K562 (cell line): Measurements from ENCODE around the gene TRPC4. TPM values are rescaled to one million over a fixed set of nuclear protein-coding genes. Genes with fewer than 3 reads are reported as not detected.

Experiments used
- ATAC-seq: fragments of 200-7000 bp; cut with Tn5 transposase; 3 replicates; pipeline ENCODE4 v1.9.1; 2020; ENCODE audit warnings: moderate library complexity
- BruUV-seq: library from RNA; stranded (reverse); fragments of 400-500 nt; replicated peaks from 2 replicates; lab custom pipeline; 2021; lab: Mats Ljungman, UMichigan
- CTCF ChIA-PET: fragments of 300-600 bp; formaldehyde crosslinking; extraction: SDS; loops from one replicate; lab custom pipeline; 2021; ENCODE audit warnings: low intra/inter-chr PET ratio; lab: Yijun Ruan, JAX
- POLR2A ChIA-PET: fragments of 300-600, 350-650 bp; sonication (Branson Sonifier 250); formaldehyde crosslinking; extraction: SDS; loops from one replicate; lab custom pipeline; 2021; ENCODE audit warnings: antibody characterized with exemption, inconsistent platforms; lab: Yijun Ruan, JAX
- DNase-seq, 4 experiments: peaks; one replicate each; pipeline versions ENCODE4 v3.0.0 to v3.0.0-alpha.2; 2011 to 2018; ENCODE audit warnings: low spot score in 3 of 4, mixed read lengths in 3 of 4; ENCODE audit errors: extremely low read depth in 1 of 4
- FAIRE-seq: peaks from 2 replicates; lab custom pipeline; 2011; peaks lifted over from hg19 to GRCh38; lab: Jason Lieb, UNC
- H2AFZ ChIP-seq: 2 replicates; pipeline ENCODE4 v1.6.0; 2011; ENCODE audit warnings: low read depth, low read length, control low read depth, inconsistent platforms
- H3K27ac ChIP-seq: fragments of 200-600 bp; 3 replicates; pipeline ENCODE4 v1.8.0; 2011; ENCODE audit warnings: low read depth, mild to moderate bottlenecking, control low read depth, inconsistent platforms, low read length, moderate library complexity, mixed read lengths; ENCODE audit errors: extremely low read depth
- H3K27me3 ChIP-seq, 2 experiments: fragments of 300-600 bp in 1 of 2; 2 replicates in 1 of 2; 3 replicates in 1 of 2; pipeline versions ENCODE4 v1.6.0 to v1.8.0; 2011; ENCODE audit warnings: inconsistent platforms in 2 of 2, low read length in 2 of 2, mild to moderate bottlenecking in 1 of 2, mixed read lengths in 1 of 2, moderate library complexity in 1 of 2; ENCODE audit not compliant: control insufficient read depth in 2 of 2, insufficient read depth in 2 of 2
- H3K36me3 ChIP-seq: fragments of 300-600 bp; 3 replicates; pipeline ENCODE4 v1.8.0; 2011; ENCODE audit warnings: mild to moderate bottlenecking, low read length, inconsistent platforms; ENCODE audit not compliant: control insufficient read depth, insufficient read depth
- H3K4me1 ChIP-seq, 2 experiments: fragments of 200-600 bp in 1 of 2; replicated peaks in 1 of 2; 2 replicates in 1 of 2; 3 replicates in 1 of 2; pipeline versions ENCODE4 v1.5.1 to v1.8.0; 2011; ENCODE audit warnings: inconsistent platforms in 2 of 2, low read length in 2 of 2, mild to moderate bottlenecking in 1 of 2, mixed read lengths in 1 of 2, moderate library complexity in 1 of 2; ENCODE audit not compliant: control insufficient read depth in 2 of 2, insufficient read depth in 2 of 2
- H3K4me2 ChIP-seq: 2 replicates; pipeline ENCODE4 v1.6.1; 2011; ENCODE audit warnings: low read length, control low read depth, inconsistent platforms, mixed read lengths; ENCODE audit not compliant: insufficient read depth
- H3K4me3 ChIP-seq: fragments of 200-600 bp; sonication (generic), shearing (Covaris generic); 2 replicates; pipeline ENCODE4 v1.5.1; 2016; ENCODE audit warnings: control low read depth, inconsistent platforms
- H3K79me2 ChIP-seq: fragments of 200-600 bp; 3 replicates; pipeline ENCODE4 v1.8.0; 2011; ENCODE audit warnings: low read length, inconsistent platforms; ENCODE audit not compliant: control insufficient read depth, insufficient read depth
- H3K9ac ChIP-seq, 2 experiments: 2 replicates each; pipeline versions ENCODE4 v1.6.0 to v1.6.1; 2011; ENCODE audit warnings: low read depth in 2 of 2, low read length in 2 of 2, control low read depth in 1 of 2, inconsistent platforms in 1 of 2, mild to moderate bottlenecking in 1 of 2, mixed read lengths in 1 of 2; ENCODE audit not compliant: insufficient read depth in 1 of 2
- H3K9me1 ChIP-seq: one replicate; pipeline ENCODE4 v1.6.0; 2011; ENCODE audit warnings: inconsistent platforms, mild to moderate bottlenecking, low read length, moderate library complexity; ENCODE audit not compliant: control insufficient read depth, insufficient read depth
- H3K9me3 ChIP-seq: replicated peaks from 2 replicates; pipeline ENCODE4 v1.5.1; 2011; ENCODE audit warnings: low read depth, low read length, inconsistent platforms; ENCODE audit not compliant: control insufficient read depth, insufficient read depth
- H4K20me1 ChIP-seq: replicated peaks from 2 replicates; pipeline ENCODE4 v1.6.1; 2011; ENCODE audit warnings: low read length, inconsistent platforms, mixed read lengths; ENCODE audit not compliant: control insufficient read depth, insufficient read depth
- ZSCAN29 ChIP-seq: fragments of 450-650 bp; IDR thresholded peaks from 2 replicates; pipeline ENCODE4 v1.6.1; 2017
- ZSCAN32 ChIP-seq: fragments of 450-650 bp; formaldehyde crosslinking; IDR thresholded peaks from 2 replicates; pipeline ENCODE4 v1.4.0; 2020; ENCODE audit warnings: mild to moderate bottlenecking, moderate library complexity
- WGBS: fragments of 100-300 bp; shearing (Covaris generic); methylation state at CpG from one replicate; pipeline ENCODE4 v1.1.6; 2016; ENCODE audit warnings: low coverage, mixed read lengths; ENCODE audit not compliant: insufficient coverage; ENCODE audit errors: missing lambda C conversion rate; 5-methylcytosine and 5-hydroxymethylcytosine counted together
- in situ Hi-C: fragments of 300-500 bp; cut with MboI; formaldehyde crosslinking; loops from 4 replicates; pipeline ENCODE4 v1.15.0; 2018; ENCODE audit warnings: inconsistent platforms, mixed read lengths
- intact Hi-C: fragments of 100-400 bp; cut with micrococcal nuclease; formaldehyde crosslinking; loops from 2 replicates; pipeline ENCODE4 v1.14.2; 2022
- polyA plus RNA-seq, 8 experiments: library from polyadenylated mRNA; depleted of rRNA in 4 of 8; stranded (reverse) in 5 of 8; unstranded in 3 of 8; fragments of >200 nt; fragmentation: Nextera tagmentation in 2 of 8; fragmentation: Illumina TruSeq in 1 of 8; extraction: Ambion mirVana in 2 of 8; extraction: Trizol in 1 of 8; gene quantifications; 2 replicates each; pipeline versions ENCODE4 v1.2.1 to v1.2.3, GENCODE V29; 2011 to 2014; ENCODE audit warnings: inconsistent platforms in 1 of 8, missing spikeins in 1 of 8
- total RNA-seq, 7 experiments: library from RNA; depleted of rRNA in 6 of 7; stranded (reverse); fragments of >200 nt in 6 of 7; fragmentation: Illumina TruSeq in 2 of 7; extraction: Trizol in 2 of 7; gene quantifications; 2 replicates each; pipeline versions ENCODE4 v1.2.1 to v1.2.3, GENCODE V29; 2011 to 2021; ENCODE audit warnings: low replicate concordance in 1 of 7
- TF ChIP-seq, protein P1 (sequence below): fragments of 450-650 bp; IDR thresholded peaks from one replicate; pipeline ENCODE4 v1.6.1; 2018; ENCODE audit warnings: mild to moderate bottlenecking, moderate library complexity; ENCODE audit not compliant: partially characterized antibody

Gene TRPC4
- total and polyA plus RNA-seq, 9 of the 15 experiments (the other 6 are each of a cell fraction or from before 2014, with no cell fraction given): 0.03 to 0.04 TPM; not detected in 7

- CTCF ChIA-PET: no interaction called here
- WGBS: 36% methylated on average over 3 of the region's 3 CpGs
- no peak for FAIRE-seq
These were observed 48.6 kb upstream of the TRPC4 start for GRCh38 chr13:37918116-37918714.

More at GRCh38 chr13:37918116-37918714, 48.6 kb upstream of the TRPC4 start:
- ATAC-seq (no peak), DNase-seq (no peak)
- H4K20me1 ChIP-seq: no peaks in the 10 kb centered on the region
- in situ Hi-C loops: no loop called here
- H2AFZ ChIP-seq: 0 out of 2 replicates have a peak overlapping the region, but pooled peaks have one; percentile 5
- no peak overlapping the region for H3K4me3 ChIP-seq
- no peak overlapping the region for H3K4me2 ChIP-seq
- intact Hi-C loops: no loop called here
- no peaks in the 10 kb centered on the region for H3K9me3 ChIP-seq
- POLR2A ChIA-PET: interaction anchor here (0.9 kb wide), 1 partner anchor 11 kb away, joined by 5 read pairs; no protein-coding TSS in a partner anchor
- BruUV-seq: no TSS peak
- TF ChIP-seq ZSCAN29 (peak; percentile 74), ZSCAN32 (no peak)
- TF ChIP-seq, protein P1, sequence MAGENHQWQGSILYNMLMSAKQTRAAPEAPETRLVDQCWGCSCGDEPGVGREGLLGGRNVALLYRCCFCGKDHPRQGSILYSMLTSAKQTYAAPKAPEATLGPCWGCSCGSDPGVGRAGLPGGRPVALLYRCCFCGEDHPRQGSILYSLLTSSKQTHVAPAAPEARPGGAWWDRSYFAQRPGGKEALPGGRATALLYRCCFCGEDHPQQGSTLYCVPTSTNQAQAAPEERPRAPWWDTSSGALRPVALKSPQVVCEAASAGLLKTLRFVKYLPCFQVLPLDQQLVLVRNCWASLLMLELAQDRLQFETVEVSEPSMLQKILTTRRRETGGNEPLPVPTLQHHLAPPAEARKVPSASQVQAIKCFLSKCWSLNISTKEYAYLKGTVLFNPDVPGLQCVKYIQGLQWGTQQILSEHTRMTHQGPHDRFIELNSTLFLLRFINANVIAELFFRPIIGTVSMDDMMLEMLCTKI: no peak
- H3K9me1 ChIP-seq: no peaks in the 10 kb centered on the region
- no peaks in the 10 kb centered on the region for H3K36me3 ChIP-seq
- no peaks in the 10 kb centered on the region for H3K27me3 ChIP-seq
- H3K4me1 ChIP-seq: peaks cover 0 to 4% of the 10 kb centered on the region in 2 experiments; a peak in 1 of 5 replicates
- no peak overlapping the region for H3K9ac ChIP-seq
- no peak overlapping the region for H3K27ac ChIP-seq
- H3K79me2 ChIP-seq: no peaks in the 10 kb centered on the region
